Nephron progenitor cell (in vitro differentiated cells): ENCODE measurements around the gene ZWILCH.

Experiments
- DNase-seq: peaks from one replicate; pipeline ENCODE4 v3.0.0; 2021
- H3K27ac Mint-ChIP-seq: 2 replicates; pipeline ENCODE4 v1.8.0; 2021; ENCODE audit warnings: mild to moderate bottlenecking, moderate library complexity, mixed read lengths
- H3K27me3 Mint-ChIP-seq: 2 replicates; pipeline ENCODE4 v1.8.0; 2021; ENCODE audit warnings: mild to moderate bottlenecking, low read depth, mixed read lengths; ENCODE audit not compliant: poor library complexity
- H3K36me3 Mint-ChIP-seq: 2 replicates; pipeline ENCODE4 v1.8.0; 2021; ENCODE audit warnings: low read depth, mixed read lengths
- H3K4me1 Mint-ChIP-seq: 2 replicates; pipeline ENCODE4 v1.8.0; 2021; ENCODE audit warnings: mixed read lengths
- H3K4me3 Mint-ChIP-seq: 2 replicates; pipeline ENCODE4 v1.8.0; 2021; ENCODE audit warnings: mild to moderate bottlenecking, moderate library complexity, mixed read lengths
- H3K9me3 Mint-ChIP-seq: 2 replicates; pipeline ENCODE4 v1.8.0; 2021; ENCODE audit warnings: mild to moderate bottlenecking, moderate library complexity, mixed read lengths
- TF ChIP-seq, protein P1 (sequence below): fragments of 200-600 bp; sonication (generic); IDR thresholded peaks from 2 replicates; pipeline ENCODE4 v1.5.0; 2021; ENCODE audit warnings: antibody characterized with exemption

ZWILCH gene

DNA sequence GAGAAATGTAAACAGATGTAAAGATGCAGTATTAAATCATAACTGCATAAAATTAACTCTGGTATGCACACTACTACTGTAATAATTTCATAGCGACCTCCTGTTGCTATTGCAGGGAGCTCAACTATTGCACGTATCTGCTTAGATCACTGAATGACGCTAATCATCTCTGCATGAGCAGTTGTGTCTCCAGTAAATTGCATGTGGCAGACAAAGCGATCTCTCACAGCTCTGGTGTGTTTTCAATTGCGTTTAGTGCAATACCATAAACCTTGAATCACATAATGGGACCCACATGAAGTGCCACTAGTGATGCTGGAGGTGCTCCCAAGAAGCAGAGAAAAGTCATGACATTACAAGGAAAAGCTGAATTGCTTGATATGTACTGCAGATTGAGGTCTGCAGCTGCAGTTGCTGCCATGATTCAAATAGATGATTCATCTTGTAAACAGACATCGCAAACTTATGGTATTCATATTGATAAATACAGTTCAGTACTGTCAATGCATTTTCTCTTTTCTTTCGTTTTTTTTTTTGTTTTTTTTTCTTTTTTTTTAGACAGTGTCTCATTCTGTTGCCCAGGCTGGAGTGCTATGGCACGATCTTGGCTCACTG lies 90.9 kb downstream of the ZWILCH start:
- Mint-ChIP-seq H3K4me1 (peaks cover 6% of the 10 kb centered on the region), H3K4me3 (no peak overlapping the region)
- TF ChIP-seq, protein P1, sequence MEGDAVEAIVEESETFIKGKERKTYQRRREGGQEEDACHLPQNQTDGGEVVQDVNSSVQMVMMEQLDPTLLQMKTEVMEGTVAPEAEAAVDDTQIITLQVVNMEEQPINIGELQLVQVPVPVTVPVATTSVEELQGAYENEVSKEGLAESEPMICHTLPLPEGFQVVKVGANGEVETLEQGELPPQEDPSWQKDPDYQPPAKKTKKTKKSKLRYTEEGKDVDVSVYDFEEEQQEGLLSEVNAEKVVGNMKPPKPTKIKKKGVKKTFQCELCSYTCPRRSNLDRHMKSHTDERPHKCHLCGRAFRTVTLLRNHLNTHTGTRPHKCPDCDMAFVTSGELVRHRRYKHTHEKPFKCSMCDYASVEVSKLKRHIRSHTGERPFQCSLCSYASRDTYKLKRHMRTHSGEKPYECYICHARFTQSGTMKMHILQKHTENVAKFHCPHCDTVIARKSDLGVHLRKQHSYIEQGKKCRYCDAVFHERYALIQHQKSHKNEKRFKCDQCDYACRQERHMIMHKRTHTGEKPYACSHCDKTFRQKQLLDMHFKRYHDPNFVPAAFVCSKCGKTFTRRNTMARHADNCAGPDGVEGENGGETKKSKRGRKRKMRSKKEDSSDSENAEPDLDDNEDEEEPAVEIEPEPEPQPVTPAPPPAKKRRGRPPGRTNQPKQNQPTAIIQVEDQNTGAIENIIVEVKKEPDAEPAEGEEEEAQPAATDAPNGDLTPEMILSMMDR, result no peak

DNA sequence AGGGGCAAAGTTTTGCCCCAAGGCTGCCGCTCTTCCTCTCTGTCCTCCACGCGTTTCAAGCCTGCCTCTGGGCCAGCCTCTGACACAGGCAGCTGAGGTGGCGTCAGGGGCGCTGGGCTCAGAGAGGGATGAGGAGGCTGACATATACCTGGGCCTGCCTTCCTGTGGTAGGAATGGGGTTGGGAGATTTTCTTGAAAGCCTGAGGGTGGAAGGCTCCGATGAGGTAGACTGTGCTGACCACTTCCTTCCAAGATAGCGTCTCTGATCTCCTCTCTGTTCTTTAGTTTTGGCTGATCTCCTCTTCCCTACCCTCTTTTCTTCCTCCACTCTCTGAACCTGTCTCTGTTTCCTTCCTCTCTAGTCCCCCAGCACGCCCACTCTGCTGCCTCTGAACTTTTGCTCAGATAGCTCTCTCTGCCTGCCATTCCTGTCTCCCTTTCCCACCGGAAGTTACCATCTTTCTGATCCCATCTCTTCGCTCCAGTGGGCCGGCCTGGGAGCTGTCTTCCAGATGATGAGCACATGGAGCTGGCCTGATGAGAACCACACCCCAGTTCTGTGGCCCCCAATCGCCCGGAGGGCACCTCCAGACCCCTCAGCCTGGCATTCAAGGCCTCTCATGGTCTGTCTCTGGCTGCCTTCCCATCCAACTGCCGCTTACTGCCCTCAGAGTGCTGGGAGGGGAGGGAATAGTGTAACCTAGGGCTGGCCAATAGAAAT lies 93.1 kb downstream of the ZWILCH start:
- DNase-seq, result no peak
- H3K36me3 Mint-ChIP-seq, result no peaks in the 10 kb centered on the region
- H3K27ac Mint-ChIP-seq, result no peak overlapping the region
- H3K4me1 Mint-ChIP-seq, result peaks cover 2% of the 10 kb centered on the region
- TF ChIP-seq, protein P1, result no peak
- H3K27me3 Mint-ChIP-seq, result peaks cover 12% of the 10 kb centered on the region
- no peaks in the 10 kb centered on the region for H3K9me3 Mint-ChIP-seq
- no peak overlapping the region for H3K4me3 Mint-ChIP-seq

More for the DNA sequence above, 90.9 kb downstream of the ZWILCH start:
- no peaks in the 10 kb centered on the region for H3K36me3 Mint-ChIP-seq
- peaks cover 14% of the 10 kb centered on the region for H3K27me3 Mint-ChIP-seq
- H3K9me3 Mint-ChIP-seq, result no peaks in the 10 kb centered on the region
- no peak for DNase-seq
- H3K27ac Mint-ChIP-seq, result no peak overlapping the region
